OCI-M2 (cell line): Measurements from ENCODE around the gene RBM8A.

ENCODE experiments used
- DNase-seq: peaks from one replicate; lab custom pipeline; 2025; ENCODE audit not compliant: unreplicated experiment; lab: John Stamatoyannopoulos, UW

The RBM8A gene

GRCh38 chr1:145927063-145927886 lies at the start of gene RBM8A:
RBM8A (minus strand) TSS chr1:145927484; CDS start chr1:145927426, 58 bp downstream.
- DNase-seq: peak; percentile 47

GRCh38 chr1:145977016-145977415 lies 49.7 kb upstream of the RBM8A start:
- DNase-seq: no peak

- DNase-seq: no peak
Measured at GRCh38 chr1:145975216-145975615, 47.9 kb upstream of the RBM8A start.

- no peak for DNase-seq
Measured at GRCh38 chr1:145974721-145975120, 47.4 kb upstream of the RBM8A start.

- DNase-seq: no peak
Measured at GRCh38 chr1:145972580-145972979, 45.3 kb upstream of the RBM8A start.

- DNase-seq: no peak
Measured at GRCh38 chr1:145967288-145967687, 40.0 kb upstream of the RBM8A start.

- no peak for DNase-seq
Measured at GRCh38 chr1:145965119-145965744, 37.9 kb upstream of the RBM8A start.

- DNase-seq: peak; percentile 82
Measured at GRCh38 chr1:145964328-145965118, 37.2 kb upstream of the RBM8A start, which contains the start of the genes ANKRD34A and POLR3GL. ANKRD34A (minus strand) TSS chr1:145964575; CDS start chr1:145961759, 2,816 bp downstream. POLR3GL (plus strand) TSS chr1:145964690; CDS start chr1:145974866, 10,176 bp downstream.

GRCh38 chr1:145963265-145964019 lies 36.2 kb upstream of the RBM8A start:
- no peak for DNase-seq

- DNase-seq: no peak
Measured at GRCh38 chr1:145962157-145963102, 35.1 kb upstream of the RBM8A start.

GRCh38 chr1:145961425-145962156 lies 34.3 kb upstream of the RBM8A start:
- no peak for DNase-seq

GRCh38 chr1:145961109-145961424 lies 33.8 kb upstream of the RBM8A start:
- no peak for DNase-seq

GRCh38 chr1:145960468-145961108 lies 33.3 kb upstream of the RBM8A start:
- peak; percentile 34 for DNase-seq

GRCh38 chr1:145959957-145960467 lies 32.7 kb upstream of the RBM8A start:
- no peak for DNase-seq

- DNase-seq: no peak
Measured at GRCh38 chr1:145959333-145959732, 32.0 kb upstream of the RBM8A start.

- no peak for DNase-seq
Measured at GRCh38 chr1:145958734-145959133, 31.4 kb upstream of the RBM8A start.

GRCh38 chr1:145957443-145958319 lies 30.4 kb upstream of the RBM8A start, which contains the start of gene LIX1L:
LIX1L (minus strand) TSS chr1:145958017; CDS start chr1:145957927, 90 bp downstream.
- DNase-seq: peak; percentile 85
